Activated CD8-positive, alpha-beta T cell treated with anti-CD3 and anti-CD28 coated beads for 36 hours (primary cell): Measurements from ENCODE around the gene MYBL2. TPM values are rescaled to one million over a fixed set of nuclear protein-coding genes. Genes with fewer than 3 reads are reported as not detected.
"Not testable (repeated sequence)": the region's sequence is repeated elsewhere in the genome, so short reads cannot be mapped to it uniquely, and the experiment has no call there.

Experiments
- ATAC-seq: fragments of 200-7000 bp; cut with Tn5 transposase; one replicate; pipeline ENCODE4 v1.10.0; 2021; ENCODE audit warnings: mild to moderate bottlenecking, moderate library complexity
- CTCF ChIA-PET: fragments of 350-600 bp; sonication (Branson Sonifier 250); formaldehyde crosslinking; loops from one replicate; lab custom pipeline; 2021; ENCODE audit warnings: antibody characterized with exemption; lab: Charles Lee
- POLR2A ChIA-PET: fragments of 350-600 bp; sonication (Branson Sonifier 250); formaldehyde crosslinking; loops from one replicate; lab custom pipeline; 2021; ENCODE audit warnings: antibody characterized with exemption; lab: Charles Lee
- DNase-seq: peaks from one replicate; pipeline ENCODE4 v3.0.0-alpha.2; 2020
- H3K27ac Mint-ChIP-seq: one replicate; pipeline ENCODE4 v1.8.0; 2021; ENCODE audit warnings: mild to moderate bottlenecking, mixed read lengths
- H3K27me3 Mint-ChIP-seq: one replicate; pipeline ENCODE4 v1.8.0; 2021; ENCODE audit warnings: mixed read lengths
- H3K36me3 Mint-ChIP-seq: one replicate; pipeline ENCODE4 v1.8.0; 2021; ENCODE audit warnings: low read depth, mixed read lengths
- H3K4me1 Mint-ChIP-seq: one replicate; pipeline ENCODE4 v1.8.0; 2021; ENCODE audit warnings: low read depth, mixed read lengths
- H3K4me3 Mint-ChIP-seq: one replicate; pipeline ENCODE4 v1.8.0; 2021; ENCODE audit warnings: mild to moderate bottlenecking, moderate library complexity, mixed read lengths
- H3K9me3 Mint-ChIP-seq: one replicate; pipeline ENCODE4 v1.8.0; 2021; ENCODE audit warnings: mixed read lengths
- intact Hi-C: fragments of 100-400 bp; cut with micrococcal nuclease; formaldehyde crosslinking; loops from one replicate; pipeline ENCODE4 v1.10.0; 2022
- total RNA-seq, 2 experiments: library from RNA; stranded (reverse); gene quantifications; one replicate each; pipeline ENCODE4 v1.2.3, GENCODE V29; 2021
- TF ChIP-seq, protein P1 (sequence below): fragments of 200-600 bp; IDR thresholded peaks from one replicate; pipeline ENCODE4 v1.8.0; 2022; ENCODE audit warnings: antibody characterized with exemption, mild to moderate bottlenecking

Gene MYBL2
- total RNA-seq, 2 experiments from 2014 or later: 93.6 to 96.4 TPM

DNA sequence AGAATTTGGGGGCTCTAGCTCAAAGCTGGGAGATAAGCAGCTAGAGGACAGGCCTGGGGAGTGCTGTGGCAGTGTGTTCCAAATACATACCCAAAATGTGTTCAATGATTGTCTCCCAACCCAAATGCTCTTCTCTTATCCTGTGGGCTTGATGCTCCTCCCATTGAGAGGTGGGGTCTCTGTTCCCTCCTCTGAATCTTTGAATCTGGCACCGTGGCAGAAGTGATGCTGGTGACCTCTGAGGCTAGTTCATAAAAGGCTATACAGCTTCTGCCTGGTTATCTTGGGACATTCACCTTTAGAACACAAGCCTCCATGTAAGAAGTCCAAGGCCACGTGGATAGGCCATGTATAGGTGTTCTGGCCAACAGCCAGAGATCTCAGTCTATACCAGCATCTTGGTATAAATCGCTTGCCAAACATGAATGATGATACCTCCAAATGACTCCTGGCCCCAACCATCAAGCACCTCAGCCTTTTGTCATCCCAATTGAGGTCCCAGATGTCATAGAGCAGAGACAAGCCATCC lies 15.9 kb upstream of the MYBL2 start:
- ATAC-seq: no peak
- TF ChIP-seq, protein P1, sequence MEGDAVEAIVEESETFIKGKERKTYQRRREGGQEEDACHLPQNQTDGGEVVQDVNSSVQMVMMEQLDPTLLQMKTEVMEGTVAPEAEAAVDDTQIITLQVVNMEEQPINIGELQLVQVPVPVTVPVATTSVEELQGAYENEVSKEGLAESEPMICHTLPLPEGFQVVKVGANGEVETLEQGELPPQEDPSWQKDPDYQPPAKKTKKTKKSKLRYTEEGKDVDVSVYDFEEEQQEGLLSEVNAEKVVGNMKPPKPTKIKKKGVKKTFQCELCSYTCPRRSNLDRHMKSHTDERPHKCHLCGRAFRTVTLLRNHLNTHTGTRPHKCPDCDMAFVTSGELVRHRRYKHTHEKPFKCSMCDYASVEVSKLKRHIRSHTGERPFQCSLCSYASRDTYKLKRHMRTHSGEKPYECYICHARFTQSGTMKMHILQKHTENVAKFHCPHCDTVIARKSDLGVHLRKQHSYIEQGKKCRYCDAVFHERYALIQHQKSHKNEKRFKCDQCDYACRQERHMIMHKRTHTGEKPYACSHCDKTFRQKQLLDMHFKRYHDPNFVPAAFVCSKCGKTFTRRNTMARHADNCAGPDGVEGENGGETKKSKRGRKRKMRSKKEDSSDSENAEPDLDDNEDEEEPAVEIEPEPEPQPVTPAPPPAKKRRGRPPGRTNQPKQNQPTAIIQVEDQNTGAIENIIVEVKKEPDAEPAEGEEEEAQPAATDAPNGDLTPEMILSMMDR: no peak
- no peak for DNase-seq
- no peak overlapping the region for H3K4me3 Mint-ChIP-seq
- no peak overlapping the region for H3K27ac Mint-ChIP-seq
- H3K36me3 Mint-ChIP-seq: no peaks in the 10 kb centered on the region
- ChIA-PET POLR2A (interaction anchor here (0.8 to 1.1 kb wide), 2 partner anchors 12 to 26 kb away, joined by 3 to 4 read pairs; no protein-coding TSS in a partner anchor), CTCF (no interaction called here)
- H3K9me3 Mint-ChIP-seq: no peaks in the 10 kb centered on the region
- intact Hi-C loops: no loop called here
- H3K27me3 Mint-ChIP-seq: no peaks in the 10 kb centered on the region
- H3K4me1 Mint-ChIP-seq: no peaks in the 10 kb centered on the region

DNA sequence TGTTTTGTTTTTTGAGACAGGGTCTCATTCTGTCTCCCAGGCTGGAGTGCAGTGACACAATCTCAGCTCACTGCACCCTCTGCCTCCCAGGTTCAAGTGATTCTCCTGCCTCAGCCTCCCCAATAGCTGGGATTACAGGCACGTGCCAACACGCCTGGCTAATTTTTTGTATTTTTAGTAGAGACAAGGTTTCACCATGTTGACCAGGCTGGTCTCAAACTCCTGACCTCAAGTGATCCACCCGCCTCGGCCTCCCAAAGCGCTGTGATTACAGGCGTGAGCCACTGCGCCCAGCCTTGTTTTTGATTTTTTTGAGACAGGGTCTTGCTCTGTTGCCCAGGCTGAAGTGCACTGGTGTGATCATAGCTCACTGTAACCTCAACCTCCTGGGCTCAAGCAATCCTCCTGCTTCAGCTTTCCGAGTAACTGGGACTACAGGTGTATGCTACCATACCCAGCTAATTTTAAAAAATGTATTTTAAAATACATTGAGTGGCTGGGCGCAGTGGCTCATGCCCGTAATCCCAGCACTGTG lies 15.2 kb upstream of the MYBL2 start:
- H3K4me3 Mint-ChIP-seq, DNase-seq, H3K36me3 Mint-ChIP-seq, intact Hi-C loops, H3K9me3 Mint-ChIP-seq, H3K27me3 Mint-ChIP-seq, H3K27ac Mint-ChIP-seq, ATAC-seq, H3K4me1 Mint-ChIP-seq, CTCF ChIA-PET: not testable (repeated sequence)
- POLR2A ChIA-PET: interaction anchor here (0.8 to 1.1 kb wide), 2 partner anchors 12 to 25 kb away, joined by 3 to 4 read pairs; no protein-coding TSS in a partner anchor

DNA sequence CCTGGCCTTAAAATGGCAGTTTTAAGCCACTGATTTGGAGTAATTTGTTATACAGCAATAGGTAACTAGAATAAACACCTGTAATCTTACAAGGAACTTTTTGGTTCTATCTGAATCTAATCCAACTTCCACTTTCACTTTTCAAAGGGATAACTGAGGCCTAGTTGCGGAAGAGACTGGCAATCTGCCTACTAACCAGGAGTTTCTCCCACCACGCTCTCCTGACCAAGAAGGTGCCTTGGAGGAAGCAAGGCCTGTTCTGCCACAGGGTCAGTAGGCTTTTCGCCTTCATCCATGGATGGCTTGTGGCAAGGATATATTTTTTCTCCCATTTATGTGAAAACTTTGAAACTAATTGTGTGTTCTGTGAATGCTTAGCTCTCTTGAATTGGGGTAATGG lies 12.9 kb upstream of the MYBL2 start:
- no peaks in the 10 kb centered on the region for H3K27me3 Mint-ChIP-seq
- no peak overlapping the region for H3K27ac Mint-ChIP-seq
- TF ChIP-seq, protein P1: no peak
- H3K4me1 Mint-ChIP-seq: peaks cover 6% of the 10 kb centered on the region
- ChIA-PET CTCF (no interaction called here), POLR2A (no interaction called here)
- H3K9me3 Mint-ChIP-seq: no peaks in the 10 kb centered on the region
- intact Hi-C loops: no loop called here
- DNase-seq: no peak
- H3K36me3 Mint-ChIP-seq: no peaks in the 10 kb centered on the region
- no peak for ATAC-seq
- H3K4me3 Mint-ChIP-seq: no peak overlapping the region

DNA sequence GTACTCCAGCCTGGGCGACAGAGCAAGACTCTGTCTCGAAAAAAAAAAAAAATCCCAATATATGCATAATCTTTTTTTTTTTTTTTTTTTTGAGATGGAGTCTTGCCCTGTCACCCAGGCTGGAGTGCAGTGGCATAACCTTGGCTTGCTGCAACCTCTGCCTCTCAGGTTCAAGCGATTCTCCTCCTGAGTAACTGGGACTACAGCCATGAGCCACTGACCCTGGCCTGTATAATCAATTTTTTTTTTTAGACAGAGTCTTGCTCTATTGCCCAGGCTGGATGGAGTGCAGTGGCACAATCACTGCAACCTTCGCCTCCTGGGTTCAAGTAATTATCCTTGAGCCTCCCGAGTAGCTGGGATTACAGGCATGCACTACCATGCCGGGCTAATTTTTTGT lies 11.7 kb upstream of the MYBL2 start:
- H3K4me3 Mint-ChIP-seq, CTCF ChIA-PET: not testable (repeated sequence)

DNA sequence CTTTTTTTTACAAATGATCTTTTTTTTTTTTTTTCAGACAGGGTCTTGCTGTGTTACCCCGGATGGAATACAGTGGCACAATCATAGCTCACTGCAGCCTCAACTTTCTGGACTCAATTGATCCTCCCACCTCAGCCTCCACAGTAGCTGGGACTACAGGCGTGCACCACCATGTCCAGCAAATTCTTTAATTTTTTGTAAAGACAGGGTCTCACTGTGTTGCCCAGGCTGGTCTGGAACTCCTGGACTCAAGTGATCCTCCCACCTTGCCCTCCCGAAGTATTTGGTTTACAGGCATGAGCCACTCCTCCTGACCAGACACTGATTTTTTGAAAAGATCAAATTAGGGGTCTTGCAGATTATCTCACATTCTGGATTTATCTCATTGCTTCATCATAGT lies 11.0 kb upstream of the MYBL2 start:
- ChIA-PET POLR2A (interaction anchor here (0.6 to 0.7 kb wide), 2 partner anchors 71 to 480 kb away, joined by 3 read pairs; no protein-coding TSS in a partner anchor), CTCF (no interaction called here)
- Mint-ChIP-seq H3K27me3 (no peaks in the 10 kb centered on the region), H3K9me3 (no peaks in the 10 kb centered on the region), H3K36me3 (no peaks in the 10 kb centered on the region), H3K4me3 (peak overlapping the region; percentile 95), H3K27ac (peak overlapping the region; percentile 55), H3K4me1 (peaks cover 6% of the 10 kb centered on the region)
- no peak for ATAC-seq
- intact Hi-C loops: no loop called here
- TF ChIP-seq, protein P1: no peak
- DNase-seq: no peak

More for the DNA sequence above, 11.7 kb upstream of the MYBL2 start:
- H3K27ac Mint-ChIP-seq, H3K9me3 Mint-ChIP-seq, POLR2A ChIA-PET, H3K36me3 Mint-ChIP-seq, ATAC-seq, intact Hi-C loops, DNase-seq, H3K27me3 Mint-ChIP-seq, H3K4me1 Mint-ChIP-seq: not testable (repeated sequence)

DNA sequence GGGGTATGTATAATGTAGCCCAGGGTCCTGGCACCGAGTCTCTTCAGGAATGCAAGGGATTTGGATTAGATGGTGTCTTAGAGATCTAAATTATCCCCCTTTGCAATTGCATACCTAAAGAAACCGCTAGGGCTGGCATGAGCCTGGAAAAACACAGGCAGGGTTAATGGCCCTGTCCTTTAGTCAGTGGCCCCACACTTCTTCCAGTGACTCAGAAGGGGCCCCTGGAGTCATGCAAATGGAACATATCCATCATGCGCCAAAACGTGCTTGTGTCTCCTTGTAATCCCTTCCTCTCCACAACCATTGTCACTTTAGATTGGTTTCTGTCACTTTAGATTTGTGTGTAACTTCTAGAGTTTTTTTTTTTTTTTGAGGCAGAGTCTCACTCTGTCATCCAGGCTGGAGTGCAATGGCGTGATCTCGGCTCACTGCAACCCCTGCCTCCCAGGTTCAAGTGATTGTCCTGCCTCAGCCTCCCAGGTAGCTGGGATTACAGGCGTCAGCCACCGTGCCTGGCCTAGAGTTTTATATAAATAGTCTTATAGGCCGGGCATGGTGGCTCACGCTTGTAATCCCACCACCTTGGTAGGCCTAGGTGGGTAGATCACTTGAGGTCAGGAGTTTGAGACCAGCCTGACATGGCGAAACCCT lies 8.7 kb upstream of the MYBL2 start:
- Mint-ChIP-seq H3K4me3 (peak overlapping the region; percentile 95), H3K4me1 (peaks cover 6% of the 10 kb centered on the region), H3K27me3 (no peaks in the 10 kb centered on the region), H3K9me3 (no peaks in the 10 kb centered on the region), H3K36me3 (no peaks in the 10 kb centered on the region), H3K27ac (peak overlapping the region; percentile 97)
- DNase-seq (peak; percentile 83), ATAC-seq (peak; percentile 64)
- intact Hi-C loops: no loop called here
- TF ChIP-seq, protein P1: no peak
- ChIA-PET POLR2A (interaction anchor here (0.9 kb wide), 1 partner anchor 192 kb away, joined by 3 read pairs; no protein-coding TSS in a partner anchor), CTCF (no interaction called here)
